NCI-H2196 (cell line): ENCODE results near the gene OBSCN.

Source experiments
- DNase-seq: peaks from one replicate; lab custom pipeline; 2025; ENCODE audit not compliant: unreplicated experiment; lab: John Stamatoyannopoulos, UW

OBSCN gene

DNA sequence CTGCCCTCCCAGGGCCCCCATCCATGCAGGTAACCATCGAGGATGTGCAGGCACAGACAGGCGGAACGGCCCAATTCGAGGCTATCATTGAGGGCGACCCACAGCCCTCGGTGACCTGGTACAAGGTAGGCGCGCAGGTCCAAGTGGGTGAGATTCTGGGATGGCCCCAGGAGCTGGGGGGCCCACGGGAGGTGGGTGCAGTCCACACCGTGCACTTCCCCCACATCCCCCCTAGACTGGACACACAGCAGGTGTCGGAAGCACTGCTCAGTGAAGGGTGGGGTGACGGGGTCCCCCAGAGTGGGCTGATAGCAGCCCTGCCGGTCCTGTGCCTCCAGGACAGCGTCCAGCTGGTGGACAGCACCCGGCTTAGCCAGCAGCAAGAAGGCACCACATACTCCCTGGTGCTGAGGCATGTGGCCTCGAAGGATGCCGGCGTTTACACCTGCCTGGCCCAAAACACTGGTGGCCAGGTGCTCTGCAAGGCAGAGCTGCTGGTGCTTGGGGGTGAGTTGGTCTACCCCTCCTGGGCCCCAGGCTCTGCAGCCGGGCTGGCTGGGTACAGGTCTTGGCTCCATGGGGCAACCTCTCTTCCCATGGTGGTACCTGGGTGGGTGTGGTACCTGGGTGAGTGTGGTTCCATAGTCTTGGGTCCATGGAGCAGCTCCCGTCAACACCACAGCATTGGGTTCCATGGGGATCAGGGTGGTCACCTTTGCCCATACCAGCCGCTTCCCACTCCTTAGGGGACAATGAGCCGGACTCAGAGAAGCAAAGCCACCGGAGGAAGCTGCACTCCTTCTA, 158.4 kb downstream of the OBSCN start:
- no peak for DNase-seq

DNA sequence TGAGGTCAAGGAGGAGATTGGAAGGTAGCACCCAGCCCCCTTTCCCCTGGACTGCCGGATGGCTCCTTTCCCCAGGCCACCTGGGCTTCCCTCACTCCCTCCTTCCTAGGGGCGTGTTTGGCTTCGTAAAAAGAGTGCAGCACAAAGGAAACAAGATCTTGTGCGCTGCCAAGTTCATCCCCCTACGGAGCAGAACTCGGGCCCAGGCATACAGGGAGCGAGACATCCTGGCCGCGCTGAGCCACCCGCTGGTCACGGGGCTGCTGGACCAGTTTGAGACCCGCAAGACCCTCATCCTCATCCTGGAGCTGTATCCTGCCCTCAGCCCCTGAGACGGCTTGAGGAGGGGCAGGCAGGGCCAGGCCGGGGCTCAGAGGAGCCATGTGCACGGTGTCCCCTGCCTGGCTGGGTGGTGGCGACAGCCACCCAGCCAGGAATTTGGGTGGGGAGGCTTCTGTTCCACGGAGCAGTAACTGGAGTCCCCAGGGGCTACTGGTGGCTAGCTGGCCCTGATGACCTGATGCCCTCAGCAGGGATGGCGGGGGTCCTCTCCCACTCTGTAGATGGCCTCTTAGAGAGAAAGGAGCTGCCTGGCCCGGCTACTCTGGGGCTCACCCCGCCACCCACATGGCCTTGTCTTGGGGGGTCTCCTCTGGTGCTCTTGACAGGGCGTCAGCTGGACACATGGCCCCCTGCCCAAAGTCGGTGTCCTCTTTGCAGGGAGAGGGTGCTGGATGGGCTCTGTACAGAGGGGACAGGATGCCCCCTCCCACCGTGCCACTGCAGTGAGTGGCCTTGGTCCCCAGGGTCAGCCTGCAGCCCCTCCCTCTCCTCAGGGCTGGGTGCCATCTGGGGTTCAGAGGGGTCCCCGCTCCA, 159.3 kb downstream of the OBSCN start:
- DNase-seq, result no peak

DNA sequence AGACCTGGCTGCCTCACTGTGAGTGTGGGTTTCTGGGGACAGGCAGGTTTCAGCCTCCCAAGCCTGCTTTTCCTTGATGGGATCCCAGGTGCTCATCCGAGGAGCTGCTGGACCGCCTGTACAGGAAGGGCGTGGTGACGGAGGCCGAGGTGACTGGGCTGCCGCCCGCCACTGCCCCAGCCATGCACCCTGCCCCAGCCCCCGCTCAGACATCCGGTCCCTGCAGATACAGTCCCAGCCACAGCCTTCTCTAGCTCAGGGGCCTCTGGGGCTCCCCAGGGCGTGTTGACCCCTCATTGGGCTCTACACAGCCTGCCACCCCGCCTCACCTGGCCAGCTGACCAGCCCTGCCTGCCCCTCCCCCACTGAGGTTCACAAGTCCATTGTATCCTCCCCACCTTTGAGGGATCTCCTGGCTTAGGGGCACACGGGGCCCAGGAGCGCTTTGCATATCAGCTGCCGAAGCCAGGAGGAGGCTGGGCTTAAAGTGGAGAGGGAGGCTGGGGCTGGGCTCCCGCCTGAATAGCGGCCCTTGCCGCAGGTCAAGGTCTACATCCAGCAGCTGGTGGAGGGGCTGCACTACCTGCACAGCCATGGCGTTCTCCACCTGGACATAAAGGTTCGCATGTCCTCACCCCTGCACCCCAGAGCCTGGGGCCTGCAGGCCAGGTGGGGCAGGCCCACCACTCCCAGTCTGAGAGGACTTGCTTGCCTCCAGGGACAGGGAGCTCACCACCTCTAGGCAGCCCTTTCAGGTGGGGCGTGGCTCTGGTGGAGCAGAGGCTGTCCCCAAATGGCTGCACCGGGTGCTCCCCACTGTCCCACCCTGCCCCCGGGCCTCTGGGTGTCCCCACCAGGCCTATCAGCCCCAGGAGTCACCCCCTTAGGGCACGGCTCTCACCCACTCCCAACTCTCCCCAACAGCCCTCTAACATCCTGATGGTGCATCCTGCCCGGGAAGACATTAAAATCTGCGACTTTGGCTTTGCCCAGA, 160.3 kb downstream of the OBSCN start:
- DNase-seq, result no peak

- no peak for DNase-seq
Measured at GRCh38 chr1:228368801-228369607, 161.2 kb downstream of the OBSCN start.

- no peak for DNase-seq
Measured at GRCh38 chr1:228369608-228370438, 162.0 kb downstream of the OBSCN start.

- no peak for DNase-seq
Measured at GRCh38 chr1:228370439-228370940, 162.6 kb downstream of the OBSCN start.

DNA sequence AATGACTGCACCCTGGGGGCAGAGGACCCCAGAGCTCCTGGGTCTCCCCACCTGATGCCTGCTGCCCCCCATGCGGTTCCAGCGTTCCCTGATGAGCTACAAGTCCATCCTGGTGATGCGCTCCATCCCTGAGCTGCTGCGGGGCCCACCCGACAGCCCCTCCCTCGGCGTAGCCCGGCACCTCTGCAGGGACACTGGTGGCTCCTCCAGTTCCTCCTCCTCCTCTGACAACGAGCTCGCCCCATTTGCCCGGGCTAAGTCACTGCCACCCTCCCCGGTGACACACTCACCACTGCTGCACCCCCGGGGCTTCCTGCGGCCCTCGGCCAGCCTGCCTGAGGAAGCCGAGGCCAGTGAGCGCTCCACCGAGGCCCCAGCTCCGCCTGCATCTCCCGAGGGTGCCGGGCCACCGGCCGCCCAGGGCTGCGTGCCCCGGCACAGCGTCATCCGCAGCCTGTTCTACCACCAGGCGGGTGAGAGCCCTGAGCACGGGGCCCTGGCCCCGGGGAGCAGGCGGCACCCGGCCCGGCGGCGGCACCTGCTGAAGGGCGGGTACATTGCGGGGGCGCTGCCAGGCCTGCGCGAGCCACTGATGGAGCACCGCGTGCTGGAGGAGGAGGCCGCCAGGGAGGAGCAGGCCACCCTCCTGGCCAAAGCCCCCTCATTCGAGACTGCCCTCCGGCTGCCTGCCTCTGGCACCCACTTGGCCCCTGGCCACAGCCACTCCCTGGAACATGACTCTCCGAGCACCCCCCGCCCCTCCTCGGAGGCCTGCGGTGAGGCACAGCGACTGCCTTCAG, 163.3 kb downstream of the OBSCN start:
- peak; percentile 18 for DNase-seq

DNA sequence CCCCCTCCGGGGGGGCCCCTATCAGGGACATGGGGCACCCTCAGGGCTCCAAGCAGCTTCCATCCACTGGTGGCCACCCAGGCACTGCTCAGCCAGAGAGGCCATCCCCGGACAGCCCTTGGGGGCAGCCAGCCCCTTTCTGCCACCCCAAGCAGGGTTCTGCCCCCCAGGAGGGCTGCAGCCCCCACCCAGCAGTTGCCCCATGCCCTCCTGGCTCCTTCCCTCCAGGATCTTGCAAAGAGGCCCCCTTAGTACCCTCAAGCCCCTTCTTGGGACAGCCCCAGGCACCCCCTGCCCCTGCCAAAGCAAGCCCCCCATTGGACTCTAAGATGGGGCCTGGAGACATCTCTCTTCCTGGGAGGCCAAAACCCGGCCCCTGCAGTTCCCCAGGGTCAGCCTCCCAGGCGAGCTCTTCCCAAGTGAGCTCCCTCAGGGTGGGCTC, 163.9 kb downstream of the OBSCN start:
- no peak for DNase-seq

DNA sequence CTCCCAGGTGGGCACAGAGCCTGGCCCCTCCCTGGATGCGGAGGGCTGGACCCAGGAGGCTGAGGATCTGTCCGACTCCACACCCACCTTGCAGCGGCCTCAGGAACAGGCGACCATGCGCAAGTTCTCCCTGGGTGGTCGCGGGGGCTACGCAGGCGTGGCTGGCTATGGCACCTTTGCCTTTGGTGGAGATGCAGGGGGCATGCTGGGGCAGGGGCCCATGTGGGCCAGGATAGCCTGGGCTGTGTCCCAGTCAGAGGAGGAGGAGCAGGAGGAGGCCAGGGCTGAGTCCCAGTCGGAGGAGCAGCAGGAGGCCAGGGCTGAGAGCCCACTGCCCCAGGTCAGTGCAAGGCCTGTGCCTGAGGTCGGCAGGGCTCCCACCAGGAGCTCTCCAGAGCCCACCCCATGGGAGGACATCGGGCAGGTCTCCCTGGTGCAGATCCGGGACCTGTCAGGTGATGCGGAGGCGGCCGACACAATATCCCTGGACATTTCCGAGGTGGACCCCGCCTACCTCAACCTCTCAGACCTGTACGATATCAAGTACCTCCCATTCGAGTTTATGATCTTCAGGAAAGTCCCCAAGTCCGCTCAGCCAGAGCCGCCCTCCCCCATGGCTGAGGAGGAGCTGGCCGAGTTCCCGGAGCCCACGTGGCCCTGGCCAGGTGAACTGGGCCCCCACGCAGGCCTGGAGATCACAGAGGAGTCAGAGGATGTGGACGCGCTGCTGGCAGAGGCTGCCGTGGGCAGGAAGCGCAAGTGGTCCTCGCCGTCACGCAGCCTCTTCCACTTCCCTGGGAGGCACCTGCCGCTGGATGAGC, 164.5 kb downstream of the OBSCN start:
- DNase-seq, result peak; percentile 31

DNA sequence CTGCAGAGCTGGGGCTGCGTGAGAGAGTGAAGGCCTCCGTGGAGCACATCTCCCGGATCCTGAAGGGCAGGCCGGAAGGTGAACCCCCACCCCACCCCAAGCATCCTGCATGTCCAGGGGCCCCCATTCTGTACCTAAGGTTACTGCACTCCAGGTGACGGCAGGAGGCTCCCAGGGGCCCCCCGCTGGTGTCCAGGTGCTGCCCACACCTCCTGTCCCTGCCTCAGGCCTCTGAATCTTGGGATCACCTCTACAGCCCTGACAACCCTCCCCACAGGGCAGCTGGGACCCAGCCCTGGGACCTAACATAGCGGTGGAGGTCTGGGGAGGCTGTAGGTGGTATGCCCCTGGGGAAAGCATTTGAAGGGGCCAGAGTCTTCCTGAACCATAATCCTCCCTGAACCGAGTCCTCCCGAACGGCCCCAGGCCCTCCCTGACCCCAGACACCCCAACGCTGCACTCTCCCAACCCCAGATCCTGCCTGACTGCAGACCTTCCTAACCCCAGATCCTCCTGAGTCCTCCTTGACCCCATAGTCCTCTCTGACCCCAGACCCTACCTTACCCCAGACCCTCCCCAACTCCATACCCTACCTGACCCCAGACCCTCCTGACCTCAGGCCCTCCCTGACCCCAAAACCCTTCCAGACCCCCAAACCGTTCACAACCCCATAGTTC, 165.3 kb downstream of the OBSCN start:
- no peak for DNase-seq

- no peak for DNase-seq
Measured at GRCh38 chr1:228373681-228374571, 166.1 kb downstream of the OBSCN start.

DNA sequence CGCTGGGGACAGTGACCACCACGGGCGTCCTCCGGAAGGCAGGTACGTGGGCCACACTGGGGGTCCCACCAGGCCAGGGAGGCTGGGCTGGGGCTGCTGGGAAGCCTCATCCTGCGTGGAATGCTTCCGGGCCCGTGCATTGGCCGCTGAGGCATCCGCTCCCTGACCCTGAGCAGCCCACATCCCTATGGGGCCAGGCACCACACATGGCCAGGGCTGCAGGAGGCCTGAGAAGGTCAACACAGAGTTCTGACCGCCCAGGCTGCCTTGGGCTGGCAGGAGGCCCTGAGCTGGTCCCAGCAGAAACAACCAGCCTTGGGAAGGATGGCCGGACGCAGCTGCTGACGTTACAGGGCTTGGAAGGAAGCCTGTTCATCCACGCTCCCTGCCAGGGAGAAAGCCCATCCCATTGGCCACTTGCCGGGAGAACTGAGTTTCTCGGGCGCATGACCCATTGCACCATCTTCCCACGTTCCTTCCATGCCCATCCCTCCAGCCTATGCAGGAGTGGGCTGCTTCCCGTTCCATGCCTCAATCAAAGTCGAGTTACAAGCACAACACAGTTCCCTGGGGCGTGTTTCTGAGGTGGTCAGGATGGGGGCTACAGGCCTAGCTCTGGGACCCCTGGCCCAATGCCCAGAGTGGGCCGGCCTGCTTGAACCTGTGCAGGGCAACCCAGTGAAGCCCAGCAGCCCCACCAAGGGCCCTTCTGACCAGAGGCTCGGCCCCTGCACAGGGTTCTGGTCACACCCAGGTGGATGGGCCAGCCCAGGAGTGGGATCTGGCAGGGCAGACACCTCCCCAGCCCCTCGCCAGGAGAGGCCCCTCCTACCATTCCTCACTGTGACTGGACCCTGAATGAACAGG, 167.1 kb downstream of the OBSCN start:
- peak; percentile 50 for DNase-seq

- DNase-seq, result no peak
Measured at GRCh38 chr1:228375578-228376261, 167.9 kb downstream of the OBSCN start.

DNA sequence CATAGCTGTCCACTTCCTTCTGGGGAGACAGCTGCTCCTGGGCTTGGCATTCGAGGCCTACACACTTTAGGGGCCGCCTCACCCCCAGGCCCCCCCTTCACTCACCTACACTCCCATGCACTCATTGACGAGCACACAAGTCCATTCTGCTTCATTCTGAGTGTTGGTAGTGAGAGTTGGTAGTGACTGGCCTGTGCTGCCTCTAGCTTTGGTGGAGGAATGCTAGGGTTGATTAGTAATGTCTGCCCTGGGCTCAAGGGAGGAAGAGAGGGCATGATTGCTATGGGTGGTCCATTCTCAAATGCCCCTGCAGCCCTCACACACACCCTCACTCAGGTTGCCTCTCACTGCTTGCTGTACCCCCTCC, 168.4 kb downstream of the OBSCN start:
- DNase-seq, result no peak
